ENCODE results near the gene SGMS1. TPM values are rescaled to one million over a fixed set of nuclear protein-coding genes. Genes with fewer than 3 reads are reported as not detected.
A peak's percentile ranks its signal among the peaks of the same experiment; 100 is the strongest.

SGMS1 gene
- total RNA-seq, 3 donors from 2014 or later (not counting 1 experiment from before 2014, with no cell fraction given) = 24.5 to 32.7 (median 30.4) TPM

GRCh38 chr10:50527442-50528043 lies 96.2 kb downstream of the SGMS1 start:
- Mint-ChIP-seq H3K4me3 (peak overlapping the region; percentile 43), H3K9me3 (no peaks in the 10 kb centered on the region), H3K4me1 (peaks cover 32 to 42% of the 10 kb centered on the region in 2 donors), H3K27ac (peak overlapping the region; percentile 83 to 85), H3K36me3 (no peaks in the 10 kb centered on the region), H3K27me3 (ENCODE audit: low read depth in 2 of 2) (no peaks in the 10 kb centered on the region)
- DNase-seq (peak in 1 of 2 donors; percentile 59), ATAC-seq (peak; percentile 93 to 95 (median 93))
- WGBS (ENCODE audit: insufficient coverage) = 40% methylated on average over 6 of the region's 7 CpGs
- no peak for TF ChIP-seq CTCF (IDR thresholded peaks at IDR 0.05)
- no peaks in the 10 kb centered on the region for H3K9me3 ChIP-seq (ENCODE audit: control insufficient read depth, insufficient read depth, low read length)
- peak overlapping the region; percentile 42 for H3K27ac ChIP-seq (ENCODE audit: low read length)
- no peak overlapping the region for H3K4me3 ChIP-seq (ENCODE audit: low read length)
- intact Hi-C loops (cut with micrococcal nuclease) = loop anchor here (2.0 kb wide), 1 partner anchor 97 kb away; no protein-coding TSS in a partner anchor
- H3K27me3 ChIP-seq (ENCODE audit: control insufficient read depth, insufficient read depth, low read length) = no peaks in the 10 kb centered on the region
- H3K4me1 ChIP-seq (ENCODE audit: control insufficient read depth, insufficient read depth, low read length) = peaks cover 13% of the 10 kb centered on the region
- no peaks in the 10 kb centered on the region for H3K36me3 ChIP-seq (ENCODE audit: control insufficient read depth, insufficient read depth, low read length)

DNA sequence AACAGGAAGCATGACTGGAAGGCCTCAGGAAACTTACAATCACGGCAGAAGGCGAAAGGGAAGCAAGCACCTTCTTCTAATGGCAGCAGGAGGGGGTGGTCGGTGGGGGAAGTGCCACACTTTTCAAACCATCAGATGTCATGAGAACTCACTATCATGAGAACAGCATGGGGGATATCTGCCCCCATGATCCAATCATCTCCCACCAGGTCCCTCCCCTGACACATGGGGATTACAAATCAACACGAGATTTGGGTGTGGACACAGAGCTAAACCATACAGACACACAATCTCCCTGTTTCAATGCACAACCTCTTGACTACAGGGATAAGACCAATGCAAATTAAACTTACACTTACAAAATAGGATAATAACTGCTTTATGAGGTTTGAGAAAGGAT lies 97.6 kb downstream of the SGMS1 start:
- Mint-ChIP-seq H3K9me3 (no peaks in the 10 kb centered on the region), H3K36me3 (no peaks in the 10 kb centered on the region), H3K27ac (peak overlapping the region; percentile 36 to 83), H3K4me1 (peaks cover 37 to 51% of the 10 kb centered on the region in 2 donors), H3K4me3 (no peak overlapping the region), H3K27me3 (ENCODE audit: low read depth in 2 of 2) (no peaks in the 10 kb centered on the region)
- Histone ChIP-seq H3K27ac (ENCODE audit: low read length) (no peak overlapping the region), H3K4me3 (ENCODE audit: low read length) (no peak overlapping the region), H3K27me3 (ENCODE audit: control insufficient read depth, insufficient read depth, low read length) (no peaks in the 10 kb centered on the region), H3K9me3 (ENCODE audit: control insufficient read depth, insufficient read depth, low read length) (no peaks in the 10 kb centered on the region), H3K36me3 (ENCODE audit: control insufficient read depth, insufficient read depth, low read length) (no peaks in the 10 kb centered on the region), H3K4me1 (ENCODE audit: control insufficient read depth, insufficient read depth, low read length) (peaks cover 13% of the 10 kb centered on the region)
- TF ChIP-seq CTCF (IDR thresholded peaks at IDR 0.05) = no peak
- no peak for DNase-seq
- no peak for ATAC-seq
- WGBS (ENCODE audit: insufficient coverage) = 89% methylated on average over 4 of the region's 4 CpGs
- intact Hi-C loops (cut with micrococcal nuclease) = loop anchor here (2.0 kb wide), 1 partner anchor 99 kb away; no protein-coding TSS in a partner anchor

- H3K9me3 ChIP-seq (ENCODE audit: control insufficient read depth, insufficient read depth, low read length) = no peaks in the 10 kb centered on the region
- H3K4me1 Mint-ChIP-seq = peaks cover 37 to 51% of the 10 kb centered on the region in 2 donors
Measured at GRCh38 chr10:50523357-50523756, 100.4 kb downstream of the SGMS1 start.

More at GRCh38 chr10:50523357-50523756, 100.4 kb downstream of the SGMS1 start:
- H3K27me3 ChIP-seq (ENCODE audit: control insufficient read depth, insufficient read depth, low read length) = no peaks in the 10 kb centered on the region
- peaks cover 13% of the 10 kb centered on the region for H3K4me1 ChIP-seq (ENCODE audit: control insufficient read depth, insufficient read depth, low read length)
- no peak overlapping the region for H3K4me3 Mint-ChIP-seq
- DNase-seq (no peak), ATAC-seq (no peak)
- intact Hi-C loops (cut with micrococcal nuclease) = no loop called here
- peak overlapping the region in 1 of 2 donors; percentile 68 for H3K27ac Mint-ChIP-seq
- no peaks in the 10 kb centered on the region for H3K9me3 Mint-ChIP-seq
- H3K36me3 Mint-ChIP-seq = no peaks in the 10 kb centered on the region
- TF ChIP-seq CTCF (IDR thresholded peaks at IDR 0.05) = no peak
- H3K27me3 Mint-ChIP-seq (ENCODE audit: low read depth in 2 of 2) = no peaks in the 10 kb centered on the region
- peaks cover 4% of the 10 kb centered on the region for H3K36me3 ChIP-seq (ENCODE audit: control insufficient read depth, insufficient read depth, low read length)
- no peak overlapping the region for H3K27ac ChIP-seq (ENCODE audit: low read length)
- H3K4me3 ChIP-seq (ENCODE audit: low read length) = no peak overlapping the region
